ENCODE data around the gene JRKL.
"Not testable (repeated sequence)": the region's sequence is repeated elsewhere in the genome, so short reads cannot be mapped to it uniquely, and the experiment has no call there.

The JRKL gene

DNA sequence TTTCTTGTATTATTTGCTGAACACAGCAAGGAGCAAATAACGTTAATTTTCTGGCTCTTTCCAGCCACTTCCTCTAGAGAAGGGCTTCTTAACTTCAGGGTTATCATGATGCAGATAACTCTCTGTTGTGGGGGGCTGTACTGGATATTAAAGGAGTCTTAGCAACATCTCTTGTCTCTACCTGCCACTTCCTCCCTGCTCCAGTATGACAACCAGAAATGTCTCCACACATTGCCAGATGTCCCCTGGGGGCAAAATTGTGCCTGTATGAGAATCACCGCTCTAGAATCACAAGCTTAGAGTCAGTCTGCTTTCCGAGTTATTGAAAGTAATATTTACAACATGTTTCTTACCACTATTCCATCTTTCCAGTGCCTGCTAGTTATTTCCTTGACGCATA is 6.8 kb downstream of the JRKL start:
- no peak for DNase-seq

DNA sequence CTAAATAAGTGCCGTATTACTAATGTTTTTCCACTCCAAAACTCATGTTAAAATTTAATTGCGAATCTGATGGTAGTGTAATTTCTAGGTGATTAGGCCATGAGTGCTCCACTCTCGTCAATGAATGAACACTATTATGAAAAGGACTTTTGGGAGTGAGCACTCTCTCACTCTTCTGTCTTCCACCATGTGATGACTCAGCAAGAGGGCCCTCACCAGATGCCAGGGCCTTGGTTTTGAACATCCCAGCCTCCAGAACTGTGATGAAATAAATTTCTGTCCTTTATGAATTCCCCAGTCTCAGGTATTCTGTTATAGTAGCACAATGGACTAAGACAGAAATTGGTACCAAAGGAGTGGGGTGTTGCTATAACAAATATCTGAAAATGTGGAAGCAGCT is 8.1 kb downstream of the JRKL start:
- no peak for DNase-seq

DNA sequence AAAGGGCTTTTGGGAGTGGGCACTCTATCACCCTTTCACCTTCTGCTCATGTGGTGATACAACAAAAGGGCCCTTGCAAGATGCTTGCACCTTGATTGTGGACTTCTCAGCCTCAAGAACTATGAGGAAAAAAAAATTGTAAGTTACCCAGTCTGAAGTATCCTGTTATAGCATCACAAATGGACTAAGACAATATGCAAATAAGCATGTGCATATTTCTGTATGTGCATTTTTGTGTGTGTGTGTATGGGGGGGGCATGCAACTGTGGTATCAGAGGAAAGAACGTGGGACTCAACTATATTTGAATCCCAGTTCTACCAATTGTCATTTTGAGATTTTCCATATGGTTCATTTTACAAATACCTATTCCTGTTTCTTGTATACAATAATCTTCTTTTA is 10.9 kb downstream of the JRKL start:
- DNase-seq: no peak

DNA sequence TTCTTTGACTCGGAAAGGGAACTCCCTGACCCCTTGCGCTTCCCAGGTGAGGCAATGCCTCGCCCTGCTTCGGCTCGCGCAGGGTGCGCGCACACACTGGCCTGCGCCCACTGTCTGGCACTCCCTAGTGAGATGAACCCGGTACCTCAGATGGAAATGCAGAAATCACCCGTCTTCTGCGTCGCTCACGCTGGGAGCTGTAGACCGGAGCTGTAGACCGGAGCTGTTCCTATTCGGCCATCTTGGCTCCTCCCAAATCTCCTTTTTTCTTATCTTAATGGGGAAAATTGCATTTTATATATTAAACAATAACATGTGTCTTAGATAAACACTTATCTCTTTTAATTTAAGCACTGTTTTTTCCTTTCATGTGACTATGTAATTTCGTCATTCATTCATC is 21.6 kb downstream of the JRKL start:
- not testable (repeated sequence) for DNase-seq

DNA sequence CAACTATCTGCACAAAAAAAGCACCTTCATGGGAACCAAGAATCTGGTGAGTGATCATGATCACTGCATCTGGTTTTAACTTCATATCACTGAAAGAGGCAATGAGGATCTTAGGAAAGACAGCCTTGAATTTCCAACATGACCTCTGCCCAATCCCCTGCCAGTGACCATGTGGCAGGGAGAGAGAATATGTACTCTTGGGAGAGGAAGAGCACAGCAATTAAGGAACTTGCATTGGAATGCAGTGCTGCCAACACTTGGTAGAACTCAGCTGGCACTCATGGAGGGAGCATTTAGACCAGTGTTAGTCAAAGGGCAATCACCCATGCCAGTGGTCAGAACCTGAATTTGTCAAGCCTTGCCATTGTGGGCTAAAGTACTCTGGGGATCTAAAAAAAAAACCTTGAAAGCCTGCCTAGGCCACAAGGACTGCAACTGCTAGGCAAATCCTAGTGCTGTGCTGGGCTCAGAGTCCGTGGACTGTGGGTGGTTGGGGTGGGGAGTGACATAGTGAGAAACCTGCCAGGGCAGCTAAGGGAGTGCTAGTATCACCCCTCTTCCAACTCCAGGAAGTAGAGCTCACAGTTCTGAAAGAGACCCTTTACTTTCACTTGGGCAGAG is 23.1 kb downstream of the JRKL start:
- DNase-seq: no peak

DNA sequence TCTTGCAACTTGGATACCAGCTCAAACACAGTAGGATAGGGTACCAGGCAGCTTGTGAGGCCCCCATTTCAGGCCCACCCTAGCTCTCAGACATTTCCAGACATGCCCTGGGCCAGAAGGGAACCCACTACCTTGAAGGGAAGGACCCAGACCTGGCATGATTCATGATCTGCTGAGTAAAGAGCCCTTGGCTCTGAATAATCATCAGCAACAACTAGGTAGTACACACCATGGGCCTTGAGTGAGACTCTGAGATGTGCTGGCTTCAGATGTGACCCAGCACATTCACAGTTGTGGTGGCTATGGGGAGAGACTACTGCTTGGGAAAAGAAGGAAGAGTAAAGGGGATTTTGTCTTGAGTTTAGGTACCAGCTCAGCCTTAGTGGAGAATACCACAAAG is 23.6 kb downstream of the JRKL start:
- no peak for DNase-seq

DNA sequence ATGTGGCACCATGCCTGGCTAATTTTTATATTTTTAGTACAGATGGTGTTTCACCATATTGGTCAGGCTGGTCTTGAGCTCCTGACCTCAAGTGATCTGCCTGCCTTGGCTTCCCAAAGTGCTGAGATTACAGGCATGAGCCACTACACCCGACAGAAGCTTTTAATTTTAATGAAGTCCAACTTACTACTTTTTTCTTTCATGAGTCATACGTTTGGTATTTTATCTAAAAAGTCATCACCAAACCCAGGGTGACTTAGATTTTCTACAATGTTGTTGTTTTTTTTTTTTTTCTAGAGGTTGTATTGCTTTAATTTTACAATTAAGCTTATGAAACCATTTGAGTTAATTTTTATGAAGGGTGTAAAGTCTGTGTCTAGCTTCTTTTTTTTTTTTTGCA is 34.9 kb downstream of the JRKL start:
- no peak for DNase-seq

DNA sequence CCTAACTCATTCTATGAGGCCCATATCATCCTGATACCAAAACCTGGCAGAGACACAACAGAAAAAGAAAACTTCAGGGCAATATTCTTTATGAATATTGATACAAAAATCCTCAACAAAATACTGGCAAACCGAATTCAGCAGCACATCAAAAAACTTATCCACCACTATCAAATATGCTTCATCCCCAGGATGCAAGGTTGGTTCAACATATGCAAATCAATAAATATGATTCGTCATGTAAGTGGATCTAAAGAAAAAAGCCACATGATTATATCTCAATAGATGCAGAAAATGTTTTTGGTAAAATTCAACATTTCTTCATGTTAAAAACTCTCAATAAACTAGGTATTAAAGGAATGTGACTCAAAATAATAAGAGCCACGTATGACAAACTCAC is 40.9 kb downstream of the JRKL start:
- DNase-seq: no peak

DNA sequence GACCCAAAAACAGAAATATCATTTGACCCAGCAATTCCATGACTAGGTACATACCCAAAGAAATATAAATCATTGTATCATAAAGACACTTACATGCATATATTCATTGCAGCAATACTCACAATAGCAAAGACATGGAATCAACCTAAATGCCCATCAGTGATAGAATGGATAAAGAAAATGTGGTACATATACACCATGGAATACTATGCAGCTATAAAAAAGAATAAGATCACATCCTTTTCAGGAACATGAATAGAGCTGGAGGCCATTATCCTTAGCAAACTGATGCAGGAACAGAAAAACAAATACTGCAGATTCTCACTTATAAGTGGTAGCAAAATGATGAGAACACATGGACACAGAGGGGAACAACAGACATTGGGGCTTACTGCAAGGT is 42.8 kb downstream of the JRKL start:
- DNase-seq: not testable (repeated sequence)

Data from NCI-H1694 (cell line).